ENCODE data around the gene TPM2.

The TPM2 gene

DNA sequence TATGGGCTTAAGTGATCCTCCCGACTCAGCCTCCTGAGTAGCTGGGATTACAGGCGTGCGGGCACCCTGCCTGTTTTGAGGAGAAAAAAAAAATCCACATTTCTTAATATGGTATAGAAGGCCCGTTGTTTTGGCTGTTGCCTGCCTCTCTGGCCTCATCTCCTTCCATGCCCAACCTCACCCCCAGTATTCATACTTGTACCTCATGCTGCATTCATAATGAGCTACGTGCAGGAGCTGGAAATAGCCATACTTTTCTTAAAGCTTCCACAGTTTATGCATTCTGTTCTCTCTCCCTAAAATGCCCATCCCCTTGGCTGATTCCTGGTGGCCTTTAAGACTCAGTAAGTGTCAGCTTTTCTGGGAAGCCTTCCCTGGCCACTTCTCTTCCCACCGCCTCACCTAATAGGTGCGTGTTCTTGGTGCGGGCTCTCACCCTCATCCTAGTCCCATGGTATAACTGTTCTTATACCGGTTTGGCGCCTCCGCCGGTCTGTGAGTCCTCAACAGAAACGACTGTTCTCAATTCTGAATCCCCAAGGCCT, 2.1 kb upstream of the TPM2 start:
- no peak for DNase-seq

DNA sequence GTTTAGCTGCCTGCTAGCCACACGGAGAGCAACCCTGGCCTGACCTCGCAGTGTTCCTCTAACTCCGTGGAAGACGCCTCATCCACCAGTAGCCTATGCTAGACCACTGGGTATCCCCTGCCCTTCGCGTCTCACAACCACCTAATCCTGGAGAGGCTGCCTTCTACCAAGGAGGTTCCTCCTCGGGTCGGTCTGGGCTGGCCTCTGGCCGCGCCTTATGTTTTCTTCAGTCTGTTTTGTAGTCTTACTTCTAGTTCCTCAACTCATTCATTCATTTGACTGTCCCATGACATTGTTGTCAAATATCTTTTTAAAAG, 1.6 kb upstream of the TPM2 start:
- no peak for DNase-seq

DNA sequence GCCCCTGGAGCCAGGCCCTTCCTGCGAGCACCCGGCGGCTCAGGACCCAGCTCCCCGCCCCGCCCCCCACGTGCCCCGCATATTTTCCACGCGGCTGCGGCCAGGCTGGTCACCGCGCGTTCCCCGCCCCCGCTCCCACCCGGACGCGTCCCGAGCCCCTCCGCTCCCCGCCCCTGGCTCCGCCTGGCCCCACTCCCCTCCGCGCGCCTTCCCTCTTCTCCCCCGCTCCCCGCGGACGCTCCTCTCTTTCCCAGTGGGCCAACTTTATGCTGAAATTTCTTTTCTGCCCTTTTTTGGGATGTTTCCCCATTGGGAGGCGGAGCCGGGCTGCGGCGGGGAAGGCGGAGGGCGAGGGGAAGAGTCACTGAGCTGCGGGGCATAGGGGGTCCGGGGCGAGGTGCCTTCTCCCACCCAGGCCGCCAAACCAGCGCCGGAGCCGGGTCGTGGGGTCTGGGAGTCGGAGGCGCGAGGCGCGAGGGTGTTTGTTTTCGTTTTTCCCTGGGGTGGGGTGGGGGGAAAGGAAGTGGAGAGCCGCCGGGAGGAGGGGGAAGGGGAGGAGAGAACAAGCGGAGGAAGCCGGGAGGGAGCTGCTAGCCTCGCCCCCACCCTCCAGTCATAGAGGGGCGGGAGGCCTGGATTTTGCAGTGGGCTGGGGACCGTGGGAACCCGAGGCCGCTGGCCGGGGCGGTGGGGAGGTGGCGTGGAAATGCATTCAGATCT, 1.0 kb upstream of the TPM2 start:
- DNase-seq, result peak; percentile 14

DNA sequence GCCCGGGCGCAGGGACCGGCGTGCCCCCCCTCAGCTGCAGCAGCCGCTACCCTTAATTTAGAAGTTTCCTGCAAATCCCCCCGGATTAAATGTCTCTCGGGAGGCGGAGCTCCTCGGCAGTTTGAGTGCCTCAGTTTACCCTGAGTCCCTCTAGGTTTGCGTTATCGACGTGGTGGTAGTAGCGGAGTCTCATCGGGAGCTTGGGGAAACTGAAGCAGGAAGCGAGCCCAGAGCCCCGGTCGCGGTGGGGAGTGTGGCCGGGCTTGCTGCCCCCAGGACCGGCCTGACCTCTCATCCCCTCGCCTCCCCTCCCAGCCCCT, 529 bp upstream of the TPM2 start:
- DNase-seq, result no peak

DNA sequence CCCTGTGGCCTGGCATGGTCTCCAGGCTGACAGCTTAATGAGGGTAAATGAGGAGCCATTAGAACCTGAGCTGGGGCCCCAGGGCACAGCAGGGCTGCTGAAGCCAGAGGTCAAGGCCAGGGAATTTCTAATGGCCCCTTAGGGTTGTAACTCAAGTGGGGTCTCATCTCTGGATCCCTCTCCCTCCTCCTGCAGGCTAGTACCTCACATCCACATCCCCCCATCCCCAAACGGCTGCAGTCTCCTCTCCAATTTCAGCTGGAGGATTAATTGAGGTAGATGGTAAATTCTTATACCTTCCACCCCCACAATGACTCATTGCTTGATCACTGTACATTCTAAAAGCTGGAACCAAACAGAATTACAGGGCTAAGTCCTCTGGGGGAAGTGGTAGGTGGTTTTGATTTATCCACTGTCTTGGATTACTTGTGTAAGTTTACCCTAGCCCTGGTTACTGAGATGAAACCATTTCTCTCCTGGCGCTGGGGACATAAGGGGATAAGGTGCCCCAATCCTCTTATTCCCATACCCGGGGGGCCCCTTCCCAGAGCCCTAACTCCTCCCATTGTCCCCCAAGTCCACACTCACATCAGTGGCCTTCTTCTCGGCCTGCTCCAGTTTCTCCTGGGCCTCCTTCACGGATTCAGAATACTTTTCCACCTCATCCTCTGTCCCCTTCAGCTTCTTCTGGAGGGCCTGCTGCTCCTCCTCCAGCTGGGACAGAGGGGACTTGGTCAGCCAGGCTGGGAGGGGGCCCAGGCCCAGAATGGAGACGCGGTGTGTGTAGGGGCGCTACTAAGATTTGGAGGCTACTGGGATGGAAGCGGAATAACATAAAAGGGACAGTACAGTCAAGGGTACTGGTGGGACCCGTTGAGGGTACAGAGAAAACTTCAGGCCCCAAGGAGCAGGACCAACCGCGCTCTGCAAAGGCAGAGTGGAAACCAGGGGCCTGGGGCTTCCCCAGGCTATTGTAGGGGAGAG, 875 bp downstream of the TPM2 start:
- DNase-seq, result no peak

DNA sequence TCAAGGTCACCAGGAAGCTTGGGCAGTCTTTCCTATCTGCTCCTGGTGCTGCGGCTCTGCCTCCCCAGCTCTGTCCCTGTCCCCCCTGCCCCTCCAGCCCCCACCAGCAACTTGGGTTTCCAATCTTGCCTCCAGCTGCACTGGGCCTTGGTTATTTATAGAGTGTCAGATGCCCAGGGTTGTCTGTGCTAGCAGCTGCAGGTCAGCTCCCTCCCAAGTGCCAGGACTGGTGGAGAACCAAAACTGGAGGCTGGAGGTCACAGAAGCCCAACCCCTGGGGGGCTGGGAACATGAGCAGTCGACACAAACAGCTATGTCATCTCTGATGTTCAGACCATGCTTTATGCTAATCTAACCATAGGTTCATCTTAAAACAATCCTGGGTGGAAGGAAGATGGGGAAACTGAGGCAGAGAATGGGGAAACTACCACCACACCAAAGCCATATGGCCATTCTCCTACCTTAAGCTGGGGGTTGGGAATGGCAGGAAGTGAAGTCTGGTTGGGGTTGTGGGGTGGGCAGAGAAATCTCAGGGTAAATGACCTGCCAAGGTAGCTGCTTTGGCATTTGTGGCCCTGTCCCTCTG, 1.7 kb downstream of the TPM2 start:
- no peak for DNase-seq

DNA sequence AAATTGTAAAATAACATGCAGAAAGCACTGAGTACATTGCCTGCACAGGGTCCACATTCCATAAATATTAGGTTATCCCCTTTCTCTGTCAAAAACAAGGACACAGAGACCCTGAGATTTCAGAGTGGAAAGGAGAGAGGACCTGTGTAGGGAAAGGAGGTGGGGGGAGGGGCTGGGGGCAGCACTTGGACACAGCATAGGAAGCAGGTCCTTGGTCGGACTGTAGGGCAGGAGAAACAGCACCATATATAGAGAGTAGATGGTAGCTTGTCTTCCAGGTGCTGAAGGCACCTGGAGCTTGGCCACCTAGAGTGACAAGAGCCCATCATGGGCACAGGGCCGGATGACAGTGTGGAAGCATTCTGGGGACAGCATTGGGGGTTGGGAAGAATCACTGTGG, 2.4 kb downstream of the TPM2 start:
- DNase-seq, result no peak

DNA sequence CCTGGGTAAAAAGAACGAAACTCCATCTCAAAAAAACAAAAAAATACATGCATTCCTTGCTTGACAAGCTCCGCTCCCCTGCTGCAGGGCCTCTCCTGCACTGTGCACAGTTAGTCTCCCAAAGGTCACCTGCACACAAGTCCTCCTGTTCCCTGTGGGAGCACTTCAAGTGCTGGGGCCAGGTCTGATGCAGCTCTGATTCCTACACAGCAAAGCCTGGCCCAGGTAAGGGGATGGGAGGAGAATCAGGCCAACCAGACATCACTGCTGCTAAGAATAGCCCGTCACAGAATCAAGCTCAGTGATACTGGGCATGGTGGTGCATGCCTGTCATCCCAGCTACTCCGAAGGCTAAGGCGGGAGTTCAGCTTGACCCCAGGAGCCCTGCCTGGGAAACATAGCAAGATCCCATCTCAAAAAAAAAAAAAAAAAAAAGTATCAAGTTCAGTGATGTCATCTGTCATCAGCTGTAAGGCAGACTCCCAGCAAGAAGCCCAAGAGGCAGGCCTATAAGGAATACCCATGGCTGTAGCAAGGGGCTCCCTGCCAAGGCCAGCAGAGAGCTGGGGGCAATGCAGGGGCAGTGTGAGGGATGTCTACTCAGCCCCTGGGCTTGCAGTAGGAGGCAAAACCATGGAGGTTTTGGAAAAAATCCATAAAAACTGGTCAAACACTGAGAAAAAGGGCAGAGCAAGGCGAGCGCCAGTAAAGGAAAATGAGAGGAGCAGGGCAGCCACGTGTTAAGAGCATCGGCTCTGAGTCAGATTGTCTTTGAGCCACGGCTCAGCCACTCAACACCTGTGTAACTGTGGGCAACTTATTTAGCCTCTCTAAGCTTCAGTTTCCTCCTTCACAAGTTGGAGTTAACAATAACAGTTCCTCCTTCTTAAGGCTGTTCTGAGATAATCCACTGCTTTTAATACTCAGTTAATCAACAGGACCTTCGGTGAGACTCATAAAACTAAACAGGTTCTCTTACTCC, 3.2 kb downstream of the TPM2 start:
- DNase-seq, result no peak

DNA sequence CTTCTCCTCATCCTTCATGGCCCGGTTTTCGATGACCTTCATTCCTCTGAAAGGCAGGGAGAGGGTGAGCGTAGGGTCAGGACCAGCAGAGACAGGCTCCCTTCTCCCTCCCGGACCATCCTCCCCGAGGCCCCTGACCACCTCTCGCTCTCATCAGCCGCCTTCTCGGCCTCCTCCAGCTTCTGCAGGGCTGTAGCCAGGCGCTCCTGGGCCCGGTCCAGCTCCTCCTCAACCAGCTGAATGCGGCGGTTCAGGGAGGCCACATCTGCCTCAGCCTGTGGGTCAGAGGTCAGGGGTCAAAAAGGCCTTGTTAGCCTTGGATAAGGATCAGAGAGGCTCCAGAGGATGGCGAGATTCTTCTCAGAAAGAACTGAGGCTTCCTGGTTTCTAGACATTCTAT, 4.2 kb downstream of the TPM2 start:
- no peak for DNase-seq

DNA sequence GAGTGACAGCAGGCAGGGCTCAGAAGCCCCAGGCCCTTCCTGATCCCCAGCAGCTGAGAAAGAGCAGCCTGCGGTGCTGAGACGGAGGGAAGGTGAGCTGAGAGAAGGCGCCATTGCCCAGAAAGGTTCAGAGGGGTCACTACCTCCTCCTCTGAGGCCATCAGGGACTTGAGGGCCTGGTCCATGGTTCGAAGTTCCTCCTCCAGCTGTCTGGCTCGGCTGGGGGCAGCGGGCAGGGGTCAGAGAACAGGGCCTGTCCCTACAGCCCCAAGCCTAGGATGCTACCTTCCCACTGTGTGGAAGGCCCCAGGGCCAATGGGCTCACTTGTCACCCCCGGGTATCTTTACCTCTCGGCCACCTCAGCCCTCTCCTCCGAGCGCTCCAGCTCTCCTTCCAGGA, 4.8 kb downstream of the TPM2 start:
- no peak for DNase-seq

DNA sequence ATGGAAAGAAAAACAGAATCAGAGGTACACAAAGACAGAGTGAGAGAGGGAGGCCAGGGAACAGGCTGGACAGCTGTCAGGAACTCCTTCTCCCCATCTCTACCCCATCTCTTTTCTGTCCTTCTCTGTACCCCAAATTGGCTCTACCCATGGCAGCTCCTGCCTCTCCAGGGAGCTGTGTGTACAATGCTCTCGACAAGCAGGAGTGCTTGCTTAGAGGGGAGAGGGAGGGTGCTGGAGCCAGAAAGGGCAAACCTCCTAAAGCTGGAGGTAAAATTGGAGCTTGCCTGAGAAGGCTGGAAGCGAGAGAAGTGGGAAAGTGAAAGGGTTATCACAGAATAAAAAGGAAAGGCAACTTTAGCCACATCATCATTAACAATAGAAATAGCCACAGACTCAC, 6.4 kb downstream of the TPM2 start:
- DNase-seq, result no peak

DNA sequence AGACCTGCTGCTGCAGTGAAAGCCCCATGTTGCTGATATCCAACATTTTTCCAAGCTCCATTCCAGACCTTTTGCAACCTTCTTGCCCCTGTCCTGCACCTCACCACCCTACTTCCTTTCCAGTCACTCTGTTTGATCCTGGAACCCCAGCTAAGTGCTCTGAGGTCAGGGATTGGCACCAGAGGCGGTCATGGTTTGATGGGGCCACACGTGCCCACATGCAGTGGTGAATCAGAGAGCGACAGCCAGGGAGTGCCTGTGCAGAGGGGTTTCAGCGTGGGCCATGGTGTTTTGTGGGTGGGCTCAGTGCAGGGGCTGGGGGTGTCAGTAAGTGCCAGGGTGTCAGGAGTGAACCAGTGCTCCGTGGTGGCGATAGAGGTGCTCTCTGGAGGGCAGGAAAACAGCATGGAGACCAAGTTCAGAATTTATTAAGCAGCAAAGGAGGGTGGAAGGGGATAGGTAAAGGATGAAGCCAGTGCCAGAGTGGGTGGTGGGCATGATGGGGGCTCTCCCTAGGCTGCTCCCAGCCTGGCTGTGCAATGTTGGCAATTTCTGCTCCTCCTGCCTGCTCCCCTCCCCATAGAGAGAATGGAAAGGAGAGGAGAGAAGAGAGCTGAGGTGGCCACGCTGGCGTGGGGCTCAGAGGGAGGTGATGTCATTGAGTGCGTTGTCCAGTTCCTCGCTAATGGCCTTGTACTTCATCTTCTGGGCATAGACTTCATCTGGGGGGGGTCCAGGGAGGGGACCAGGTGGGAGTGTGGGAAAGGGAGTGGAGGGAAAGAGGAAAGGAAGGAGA, 7.0 kb downstream of the TPM2 start:
- DNase-seq, result no peak

DNA sequence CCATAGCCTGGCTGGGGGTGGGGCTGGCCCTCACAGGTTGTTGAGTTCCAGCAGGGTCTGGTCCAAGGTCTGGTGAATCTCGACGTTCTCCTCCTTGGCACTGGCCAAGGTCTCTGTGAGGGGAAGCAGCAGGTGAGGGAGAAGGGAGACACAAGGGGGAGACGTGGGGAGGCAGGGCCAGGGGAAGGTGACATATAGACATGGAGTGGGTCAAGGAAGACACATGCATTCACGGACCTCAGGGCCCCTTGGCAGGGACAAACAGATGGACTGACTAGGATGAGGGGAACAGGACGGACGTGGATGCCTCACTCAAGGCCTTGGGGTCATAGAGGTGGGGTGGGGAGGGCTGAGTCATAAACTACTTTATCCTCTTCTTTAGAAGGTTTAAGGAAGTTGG, 7.7 kb downstream of the TPM2 start:
- DNase-seq, result no peak

DNA sequence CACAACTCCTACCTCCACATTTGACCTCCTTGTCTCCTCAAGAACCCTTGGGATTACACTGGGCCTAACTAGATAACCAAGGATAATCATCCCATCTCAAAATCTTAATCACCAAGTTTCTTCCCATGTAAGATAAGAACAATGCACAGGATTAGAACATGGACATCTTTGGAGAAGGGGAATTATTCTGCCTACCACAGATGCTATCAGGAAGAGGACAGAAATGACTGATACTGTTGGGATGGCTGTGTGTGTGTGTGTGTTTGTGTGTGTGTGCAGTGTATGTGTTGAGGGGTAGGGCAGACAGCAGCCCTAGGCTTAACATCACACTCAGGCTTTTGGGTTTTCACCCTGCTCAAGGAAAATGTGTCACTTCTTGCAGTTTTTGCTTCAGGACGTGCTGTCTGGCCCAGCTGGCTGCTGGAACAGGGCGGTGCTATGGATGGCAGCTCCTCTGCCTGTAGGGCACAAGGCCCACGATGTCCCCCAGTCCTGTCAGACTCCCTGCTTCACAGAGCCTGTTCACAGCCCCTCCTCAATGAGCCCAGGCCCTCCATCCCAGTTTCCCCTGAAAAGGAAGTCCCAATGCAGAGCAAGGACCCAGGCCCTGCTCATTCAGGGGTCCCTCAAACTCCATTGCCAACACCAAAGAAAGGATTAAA, 8.3 kb downstream of the TPM2 start:
- DNase-seq, result no peak

DNA sequence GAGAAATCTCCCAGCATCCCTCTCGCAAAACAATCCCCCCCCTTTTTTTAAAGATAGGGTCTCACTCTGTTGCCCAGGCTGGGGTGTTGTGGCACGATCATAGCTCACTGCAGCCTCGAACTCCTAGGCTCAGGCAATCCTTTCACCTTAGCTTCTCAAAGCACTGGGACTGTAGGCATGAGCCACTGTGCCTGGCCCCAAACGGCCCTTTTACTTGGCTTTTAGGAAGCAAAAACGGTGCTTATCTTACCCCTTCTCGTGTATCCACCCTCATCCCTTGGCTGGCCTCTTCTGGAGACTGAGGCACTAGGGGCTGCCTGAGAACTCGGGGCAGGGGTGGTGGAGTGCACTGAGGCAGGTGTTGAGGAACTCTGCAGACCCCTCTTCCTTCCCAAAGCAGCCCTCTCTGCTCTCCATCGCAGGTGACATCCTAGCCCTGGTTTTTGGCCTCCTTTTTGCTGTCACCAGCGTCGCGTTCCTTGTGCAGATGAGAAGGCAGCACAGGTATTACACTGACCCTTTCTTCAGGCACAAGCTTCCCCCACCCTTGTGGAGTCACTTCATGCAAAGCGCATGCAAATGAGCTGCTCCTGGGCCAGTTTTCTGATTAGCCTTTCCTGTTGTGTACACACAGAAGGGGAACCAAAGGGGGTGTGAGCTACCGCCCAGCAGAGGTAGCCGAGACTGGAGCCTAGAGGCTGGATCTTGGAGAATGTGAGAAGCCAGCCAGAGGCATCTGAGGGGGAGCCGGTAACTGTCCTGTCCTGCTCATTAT, 9.2 kb downstream of the TPM2 start:
- DNase-seq, result no peak

DNA sequence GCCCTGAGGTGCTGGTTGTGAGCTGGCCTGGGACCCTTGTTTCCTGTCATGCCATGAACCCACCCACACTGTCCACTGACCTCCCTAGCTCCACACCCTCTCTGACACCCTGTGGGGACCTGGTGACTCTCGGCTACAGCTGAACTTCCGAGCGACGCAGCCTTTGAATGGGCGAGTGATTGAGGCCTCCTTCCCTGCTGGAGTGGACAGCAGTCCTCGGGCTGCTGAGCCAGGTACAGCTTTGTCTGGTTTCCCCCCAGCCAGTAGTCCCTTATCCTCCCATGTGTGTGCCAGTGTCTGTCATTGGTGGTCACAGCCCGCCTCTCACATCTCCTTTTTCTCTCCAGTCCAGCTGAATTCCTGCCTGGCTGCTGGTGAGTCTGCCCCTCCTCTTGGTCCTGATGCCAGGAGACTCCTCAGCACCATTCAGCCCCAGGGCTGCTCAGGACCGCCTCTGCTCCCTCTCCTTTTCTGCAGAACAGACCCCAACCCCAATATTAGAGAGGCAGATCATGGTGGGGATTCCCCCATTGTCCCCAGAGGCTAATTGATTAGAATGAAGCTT, 9.9 kb downstream of the TPM2 start:
- no peak for DNase-seq

DNA sequence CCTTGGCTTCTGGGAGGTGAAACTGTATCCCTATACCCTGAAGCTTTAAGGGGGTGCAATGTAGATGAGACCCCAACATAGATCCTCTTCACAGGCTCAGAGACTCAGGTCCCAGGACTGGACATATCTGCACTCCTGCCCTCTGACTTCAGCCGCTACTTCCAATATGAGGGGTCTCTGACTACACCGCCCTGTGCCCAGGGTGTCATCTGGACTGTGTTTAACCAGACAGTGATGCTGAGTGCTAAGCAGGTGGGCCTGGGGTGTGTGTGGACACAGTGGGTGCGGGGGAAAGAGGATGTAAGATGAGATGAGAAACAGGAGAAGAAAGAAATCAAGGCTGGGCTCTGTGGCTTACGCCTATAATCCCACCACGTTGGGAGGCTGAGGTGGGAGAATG, 10.6 kb downstream of the TPM2 start:
- DNase-seq, result no peak

DNA sequence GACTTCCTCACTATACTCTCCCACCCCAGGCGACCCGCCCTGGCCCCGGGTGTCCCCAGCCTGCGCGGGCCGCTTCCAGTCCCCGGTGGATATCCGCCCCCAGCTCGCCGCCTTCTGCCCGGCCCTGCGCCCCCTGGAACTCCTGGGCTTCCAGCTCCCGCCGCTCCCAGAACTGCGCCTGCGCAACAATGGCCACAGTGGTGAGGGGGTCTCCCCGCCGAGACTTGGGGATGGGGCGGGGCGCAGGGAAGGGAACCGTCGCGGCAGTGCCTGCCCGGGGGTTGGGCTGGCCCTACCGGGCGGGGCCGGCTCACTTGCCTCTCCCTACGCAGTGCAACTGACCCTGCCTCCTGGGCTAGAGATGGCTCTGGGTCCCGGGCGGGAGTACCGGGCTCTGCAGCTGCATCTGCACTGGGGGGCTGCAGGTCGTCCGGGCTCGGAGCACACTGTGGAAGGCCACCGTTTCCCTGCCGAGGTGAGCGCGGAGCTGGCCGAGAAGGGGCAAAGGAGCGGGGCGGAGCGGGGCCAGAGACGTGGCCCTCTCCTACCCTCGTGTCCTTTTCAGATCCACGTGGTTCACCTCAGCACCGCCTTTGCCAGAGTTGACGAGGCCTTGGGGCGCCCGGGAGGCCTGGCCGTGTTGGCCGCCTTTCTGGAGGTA, 13.9 kb downstream of the TPM2 start:
- peak; percentile 53 for DNase-seq

DNA sequence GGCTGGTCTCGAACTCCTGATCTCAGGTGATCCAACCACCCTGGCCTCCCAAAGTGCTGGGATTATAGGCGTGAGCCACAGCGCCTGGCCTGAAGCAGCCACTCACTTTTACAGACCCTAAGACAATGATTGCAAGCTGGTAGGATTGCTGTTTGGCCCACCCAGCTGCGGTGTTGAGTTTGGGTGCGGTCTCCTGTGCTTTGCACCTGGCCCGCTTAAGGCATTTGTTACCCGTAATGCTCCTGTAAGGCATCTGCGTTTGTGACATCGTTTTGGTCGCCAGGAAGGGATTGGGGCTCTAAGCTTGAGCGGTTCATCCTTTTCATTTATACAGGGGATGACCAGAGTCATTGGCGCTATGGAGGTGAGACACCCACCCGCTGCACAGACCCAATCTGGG, 14.5 kb downstream of the TPM2 start:
- no peak for DNase-seq

DNA sequence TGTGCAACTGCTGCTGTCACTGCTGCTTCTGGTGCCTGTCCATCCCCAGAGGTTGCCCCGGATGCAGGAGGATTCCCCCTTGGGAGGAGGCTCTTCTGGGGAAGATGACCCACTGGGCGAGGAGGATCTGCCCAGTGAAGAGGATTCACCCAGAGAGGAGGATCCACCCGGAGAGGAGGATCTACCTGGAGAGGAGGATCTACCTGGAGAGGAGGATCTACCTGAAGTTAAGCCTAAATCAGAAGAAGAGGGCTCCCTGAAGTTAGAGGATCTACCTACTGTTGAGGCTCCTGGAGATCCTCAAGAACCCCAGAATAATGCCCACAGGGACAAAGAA, 15.7 kb downstream of the TPM2 start:
- DNase-seq, result no peak
